Smooth muscle cell (in vitro differentiated cells): ENCODE data around the gene MRPS22. TPM values are rescaled to one million over a fixed set of nuclear protein-coding genes. Genes with fewer than 3 reads are reported as not detected.

Source experiments
- DNase-seq: peaks from one replicate; lab custom pipeline; 2025; ENCODE audit not compliant: unreplicated experiment; lab: John Stamatoyannopoulos, UW
- H2AFZ ChIP-seq: fragments of 200-600 bp; sonication (generic); 2 replicates; pipeline ENCODE4 v1.6.0; 2016; ENCODE audit warnings: antibody characterized with exemption, low read depth, mild to moderate bottlenecking
- H3F3A ChIP-seq: fragments of 200-600 bp; sonication (generic); 2 replicates; pipeline ENCODE4 v1.6.0; 2017; ENCODE audit warnings: antibody characterized with exemption, low read depth
- H3K27ac ChIP-seq: fragments of 200-600 bp; sonication (generic); 2 replicates; pipeline ENCODE4 v1.5.1; 2016; ENCODE audit warnings: low read depth, mild to moderate bottlenecking
- H3K27me3 ChIP-seq: fragments of 200-600 bp; sonication (generic); 2 replicates; pipeline ENCODE4 v1.6.1; 2016; ENCODE audit warnings: low read depth, mild to moderate bottlenecking
- H3K36me3 ChIP-seq: fragments of 200-600 bp; sonication (generic); 2 replicates; pipeline ENCODE4 v1.5.1; 2016; ENCODE audit warnings: low read depth
- H3K4me1 ChIP-seq: fragments of 200-600 bp; sonication (generic); 2 replicates; pipeline ENCODE4 v1.5.1; 2016; ENCODE audit warnings: low read depth
- H3K4me2 ChIP-seq: fragments of 200-600 bp; sonication (generic); 2 replicates; pipeline ENCODE4 v1.6.0; 2016; ENCODE audit warnings: mild to moderate bottlenecking
- H3K4me3 ChIP-seq: fragments of 200-600 bp; sonication (generic); 2 replicates; pipeline ENCODE4 v1.5.1; 2016; ENCODE audit warnings: mild to moderate bottlenecking
- H3K79me2 ChIP-seq: fragments of 200-600 bp; sonication (generic); 2 replicates; pipeline ENCODE4 v1.6.0; 2016; ENCODE audit warnings: low read depth, mild to moderate bottlenecking
- H3K9ac ChIP-seq: fragments of 200-600 bp; sonication (generic); 2 replicates; pipeline ENCODE4 v1.6.0; 2016; ENCODE audit warnings: low read depth
- H3K9me3 ChIP-seq: fragments of 200-600 bp; sonication (generic); replicated peaks from 2 replicates; pipeline ENCODE4 v1.5.1; 2016; ENCODE audit warnings: low read depth
- H4K20me1 ChIP-seq: fragments of 200-600 bp; sonication (generic); 2 replicates; pipeline ENCODE4 v1.6.0; 2016; ENCODE audit warnings: low read depth
- WGBS: methylation state at CpG from one replicate; pipeline ENCODE4 v1.1.7; 2016; ENCODE audit warnings: low lambda C conversion rate; 5-methylcytosine and 5-hydroxymethylcytosine counted together
- polyA plus RNA-seq: library from polyadenylated mRNA; unstranded; fragments of >200 nt; fragmentation: Nextera tagmentation; extraction: Ambion mirVana; gene quantifications from 2 replicates; pipeline ENCODE4 v1.2.1, GENCODE V29; 2016
- total RNA-seq: library from RNA; depleted of rRNA; stranded (reverse); fragments of >200 nt; gene quantifications from 2 replicates; pipeline ENCODE4 v1.2.3, GENCODE V29; 2014
- TF ChIP-seq, protein P1 (sequence below): fragments of 200-600 bp; sonication (generic); IDR thresholded peaks from 2 replicates; pipeline ENCODE4 v1.5.1; 2017; ENCODE audit warnings: borderline replicate concordance, mild to moderate bottlenecking, antibody characterized with exemption; ENCODE audit not compliant: insufficient read depth, poor library complexity, severe bottlenecking

The MRPS22 gene
- total and polyA plus RNA-seq, 2 experiments from 2014 or later = 70.5 to 96.0 TPM

DNA sequence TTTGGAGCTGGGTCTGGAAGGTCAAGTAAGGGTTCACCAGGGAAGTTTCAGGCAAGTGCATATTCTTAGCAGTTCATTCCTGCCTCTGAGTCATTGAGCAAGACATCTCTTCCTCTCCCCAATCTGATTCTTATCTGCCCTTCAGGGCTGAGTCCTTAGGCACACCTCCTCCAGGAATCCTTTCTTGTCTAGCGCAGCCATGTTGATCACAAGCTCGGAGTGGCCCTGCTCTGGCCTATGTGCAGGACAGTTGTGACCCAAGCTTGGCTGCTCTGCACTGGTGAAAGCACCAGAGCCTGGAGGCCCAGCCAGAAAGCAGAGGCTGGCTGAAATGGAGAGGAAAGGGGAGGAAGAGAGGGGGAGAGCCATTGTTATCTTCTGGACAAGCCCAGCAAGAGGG is 30.9 kb upstream of the MRPS22 start:
- no peak overlapping the region for H3K4me2 ChIP-seq
- no peak overlapping the region for H3K27ac ChIP-seq
- TF ChIP-seq, protein P1, sequence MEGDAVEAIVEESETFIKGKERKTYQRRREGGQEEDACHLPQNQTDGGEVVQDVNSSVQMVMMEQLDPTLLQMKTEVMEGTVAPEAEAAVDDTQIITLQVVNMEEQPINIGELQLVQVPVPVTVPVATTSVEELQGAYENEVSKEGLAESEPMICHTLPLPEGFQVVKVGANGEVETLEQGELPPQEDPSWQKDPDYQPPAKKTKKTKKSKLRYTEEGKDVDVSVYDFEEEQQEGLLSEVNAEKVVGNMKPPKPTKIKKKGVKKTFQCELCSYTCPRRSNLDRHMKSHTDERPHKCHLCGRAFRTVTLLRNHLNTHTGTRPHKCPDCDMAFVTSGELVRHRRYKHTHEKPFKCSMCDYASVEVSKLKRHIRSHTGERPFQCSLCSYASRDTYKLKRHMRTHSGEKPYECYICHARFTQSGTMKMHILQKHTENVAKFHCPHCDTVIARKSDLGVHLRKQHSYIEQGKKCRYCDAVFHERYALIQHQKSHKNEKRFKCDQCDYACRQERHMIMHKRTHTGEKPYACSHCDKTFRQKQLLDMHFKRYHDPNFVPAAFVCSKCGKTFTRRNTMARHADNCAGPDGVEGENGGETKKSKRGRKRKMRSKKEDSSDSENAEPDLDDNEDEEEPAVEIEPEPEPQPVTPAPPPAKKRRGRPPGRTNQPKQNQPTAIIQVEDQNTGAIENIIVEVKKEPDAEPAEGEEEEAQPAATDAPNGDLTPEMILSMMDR = no peak
- 72% methylated on average over 2 of the region's 2 CpGs for WGBS
- H3K9ac ChIP-seq = no peak overlapping the region
- peaks cover 3% of the 10 kb centered on the region for H3K4me1 ChIP-seq
- H3K9me3 ChIP-seq = no peaks in the 10 kb centered on the region
- no peaks in the 10 kb centered on the region for H3K79me2 ChIP-seq
- no peaks in the 10 kb centered on the region for H4K20me1 ChIP-seq
- H3K4me3 ChIP-seq = no peak overlapping the region
- H2AFZ ChIP-seq = no peak overlapping the region
- H3K36me3 ChIP-seq = no peaks in the 10 kb centered on the region
- peaks cover 3% of the 10 kb centered on the region for H3F3A ChIP-seq
- DNase-seq = no peak
- H3K27me3 ChIP-seq = no peaks in the 10 kb centered on the region

DNA sequence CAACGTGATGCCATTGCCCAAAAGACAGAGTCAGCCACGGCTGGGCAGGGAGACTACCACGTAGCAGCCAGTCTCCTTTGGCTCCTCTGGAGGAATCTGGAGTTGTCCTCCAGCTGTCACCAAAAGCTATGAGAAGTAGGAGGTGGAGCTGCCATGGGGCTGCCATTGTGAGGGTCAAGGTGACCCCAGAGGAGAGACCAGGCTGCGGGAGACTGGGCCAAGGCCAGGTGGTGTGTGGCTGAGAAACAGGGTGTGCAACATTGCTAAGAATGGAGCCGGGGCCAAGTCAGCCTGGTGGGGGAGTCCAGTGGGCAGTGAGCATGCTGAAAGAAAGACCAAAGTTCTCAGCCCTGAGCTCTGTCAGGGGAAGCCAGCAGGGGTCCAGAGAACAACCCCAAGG is 29.9 kb upstream of the MRPS22 start:
- Histone ChIP-seq H3K36me3 (no peaks in the 10 kb centered on the region), H3K27ac (no peak overlapping the region), H3K9me3 (no peaks in the 10 kb centered on the region), H3F3A (peaks cover 3% of the 10 kb centered on the region), H2AFZ (no peak overlapping the region), H3K4me3 (no peak overlapping the region), H4K20me1 (no peaks in the 10 kb centered on the region), H3K4me1 (peaks cover 3% of the 10 kb centered on the region), H3K27me3 (no peaks in the 10 kb centered on the region), H3K79me2 (no peaks in the 10 kb centered on the region), H3K9ac (no peak overlapping the region), H3K4me2 (no peak overlapping the region)
- DNase-seq = no peak
- WGBS = 88% methylated on average over 5 of the region's 5 CpGs
- TF ChIP-seq, protein P1 = no peak

DNA sequence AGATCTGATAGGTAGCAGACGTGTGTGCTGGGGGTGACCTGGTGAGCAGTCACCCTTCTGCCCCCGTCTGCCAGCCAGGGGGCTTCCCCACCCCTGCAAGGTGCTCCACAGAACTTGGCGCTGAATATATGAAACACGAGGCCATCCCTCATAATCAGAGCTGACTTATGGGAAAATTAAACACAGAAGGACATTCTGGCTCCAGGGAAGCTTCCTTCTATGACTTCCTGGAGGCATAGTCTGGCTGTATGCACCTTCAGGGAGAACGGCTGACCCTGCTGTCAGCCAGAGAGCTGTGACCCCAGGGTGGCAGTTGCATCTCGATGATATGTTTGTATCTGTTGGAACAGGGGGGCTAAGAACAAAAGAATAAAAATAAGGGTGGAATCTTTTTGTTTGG is 26.6 kb upstream of the MRPS22 start:
- H3K4me2 ChIP-seq = no peak overlapping the region
- no peaks in the 10 kb centered on the region for H3K36me3 ChIP-seq
- 87% methylated on average over 6 of the region's 6 CpGs for WGBS
- H3K4me1 ChIP-seq = no peaks in the 10 kb centered on the region
- H4K20me1 ChIP-seq = no peaks in the 10 kb centered on the region
- no peak overlapping the region for H2AFZ ChIP-seq
- H3K9me3 ChIP-seq = no peaks in the 10 kb centered on the region
- TF ChIP-seq, protein P1 = no peak
- no peak overlapping the region for H3K9ac ChIP-seq
- DNase-seq = no peak
- no peaks in the 10 kb centered on the region for H3F3A ChIP-seq
- no peak overlapping the region for H3K27ac ChIP-seq
- H3K27me3 ChIP-seq = no peaks in the 10 kb centered on the region
- H3K4me3 ChIP-seq = no peak overlapping the region
- H3K79me2 ChIP-seq = no peaks in the 10 kb centered on the region

DNA sequence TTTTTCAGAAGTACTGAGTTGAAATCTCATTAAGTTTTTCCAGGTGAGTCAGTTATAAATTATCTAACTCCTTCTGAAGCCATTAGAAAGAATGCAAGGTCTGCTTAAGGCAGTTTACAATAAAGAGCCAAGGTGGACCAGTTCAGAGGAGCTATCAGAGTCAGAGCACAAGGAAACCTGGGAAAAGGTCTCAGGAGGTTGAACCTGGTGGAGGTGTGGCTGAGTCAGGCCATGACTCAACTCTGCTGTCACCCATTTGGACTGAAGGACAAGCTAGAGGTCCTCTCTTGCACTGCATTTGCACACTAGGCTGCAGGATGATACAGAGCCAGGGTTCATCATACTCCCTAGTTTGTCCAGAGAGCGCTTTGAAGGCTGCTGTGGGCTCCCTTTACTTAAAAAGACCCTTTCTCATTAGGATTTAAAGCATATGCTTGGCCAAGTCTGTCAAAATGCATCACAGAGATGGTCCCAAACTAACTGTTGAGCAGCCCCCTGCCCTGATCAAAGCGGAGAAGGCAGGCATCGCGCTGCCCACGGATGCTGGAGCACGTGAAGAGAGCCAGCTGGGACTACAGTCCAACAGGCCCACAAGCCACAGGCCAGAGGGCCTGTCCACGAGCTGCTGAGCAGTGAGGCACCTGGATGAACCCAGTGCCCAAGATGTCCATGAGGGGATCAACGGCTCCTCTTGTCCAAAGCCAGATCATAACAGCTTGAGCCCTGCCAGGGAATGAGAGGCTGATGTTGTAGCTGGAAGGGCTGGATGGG is 26.0 kb upstream of the MRPS22 start:
- Histone ChIP-seq H3K27me3 (no peaks in the 10 kb centered on the region), H3K4me2 (no peak overlapping the region), H3F3A (no peaks in the 10 kb centered on the region), H3K4me1 (no peaks in the 10 kb centered on the region), H3K9ac (no peak overlapping the region), H3K27ac (no peak overlapping the region), H2AFZ (no peak overlapping the region), H3K36me3 (no peaks in the 10 kb centered on the region), H3K4me3 (no peak overlapping the region), H3K9me3 (no peaks in the 10 kb centered on the region), H3K79me2 (no peaks in the 10 kb centered on the region), H4K20me1 (no peaks in the 10 kb centered on the region)
- TF ChIP-seq, protein P1 = no peak
- 93% methylated on average over 8 of the region's 8 CpGs for WGBS
- no peak for DNase-seq
